Measurements from ENCODE around the gene LTB.

- TF ChIP-seq CTCF (IDR thresholded peaks at IDR 0.05 in 2 of 3, conservative IDR thresholded peaks at IDR 0.05 in 1 of 3; ENCODE audit: insufficient read depth in 2 of 3, low read depth in 1 of 3, low read length in 3 of 3) = no peak
- no peak for TF ChIP-seq TAF1 (IDR thresholded peaks at IDR 0.05; ENCODE audit: control insufficient read depth, extremely low read depth, insufficient read depth, low read length, severe bottlenecking)
These were observed 14.5 kb downstream of the LTB start for GRCh38 chr6:31567531-31568370.

Data from K562 (cell line).